HG03103 (cell line): ENCODE results near the gene SPSB1.

Experiments used
- ATAC-seq: cut with Tn5 transposase; IDR thresholded peaks from one replicate; pipeline ENCODE4 v1.9.1; 2021; ENCODE audit warnings: low read depth; ENCODE audit not compliant: unreplicated experiment

SPSB1 gene

DNA sequence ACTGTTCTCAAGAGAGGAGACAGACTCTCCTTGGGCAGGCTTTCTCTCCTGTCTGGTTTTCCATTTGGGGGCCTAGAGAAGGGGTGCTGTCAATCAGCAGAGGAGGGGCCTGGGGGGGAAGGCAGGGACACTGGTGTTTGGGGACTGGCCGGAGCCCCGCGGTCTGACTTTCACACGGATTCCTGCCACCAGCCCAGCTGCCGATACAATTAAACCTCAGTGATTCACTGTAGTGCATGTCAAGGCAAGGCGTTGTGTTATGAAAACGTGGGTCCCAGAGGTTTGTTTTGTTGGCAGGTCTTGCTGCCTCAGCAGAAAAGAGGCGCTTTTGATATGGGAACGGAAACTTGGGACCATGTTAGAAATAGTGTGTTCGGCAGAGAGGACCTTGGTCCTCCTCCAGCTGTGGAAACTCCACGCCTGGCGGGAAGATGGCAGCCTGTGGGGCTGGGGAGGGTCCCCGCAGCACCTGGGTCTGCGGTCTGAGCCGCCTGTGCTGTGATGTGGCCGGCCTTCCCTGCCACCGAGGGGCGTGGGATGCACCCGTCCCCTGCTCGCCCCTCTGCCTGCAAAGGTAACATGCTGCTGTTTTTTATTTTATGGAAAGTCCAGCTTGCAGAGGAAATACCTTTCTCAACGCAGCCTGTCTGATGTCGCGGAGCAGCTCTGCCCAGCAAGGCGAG is 47.6 kb downstream of the SPSB1 start:
- ATAC-seq: no peak

DNA sequence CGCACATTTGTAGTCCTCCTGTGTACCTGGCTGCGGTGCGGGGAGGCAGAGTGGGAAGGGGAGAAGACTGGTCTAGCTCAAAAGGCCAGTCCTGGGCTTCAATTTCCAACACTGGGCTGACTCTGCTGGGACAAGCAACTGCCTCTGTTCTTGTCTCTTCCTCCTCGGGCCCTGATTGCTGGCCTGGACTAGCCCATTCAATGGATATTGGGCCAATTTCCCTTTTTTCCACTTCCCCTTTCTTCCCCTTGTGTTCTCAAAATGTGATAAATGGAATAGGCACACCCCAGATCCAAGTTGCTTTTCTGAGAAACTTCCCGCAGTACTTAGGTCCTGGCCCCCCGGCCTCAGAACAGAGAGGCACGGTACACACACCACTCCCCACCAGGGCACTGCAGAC is 48.2 kb downstream of the SPSB1 start:
- no peak for ATAC-seq

DNA sequence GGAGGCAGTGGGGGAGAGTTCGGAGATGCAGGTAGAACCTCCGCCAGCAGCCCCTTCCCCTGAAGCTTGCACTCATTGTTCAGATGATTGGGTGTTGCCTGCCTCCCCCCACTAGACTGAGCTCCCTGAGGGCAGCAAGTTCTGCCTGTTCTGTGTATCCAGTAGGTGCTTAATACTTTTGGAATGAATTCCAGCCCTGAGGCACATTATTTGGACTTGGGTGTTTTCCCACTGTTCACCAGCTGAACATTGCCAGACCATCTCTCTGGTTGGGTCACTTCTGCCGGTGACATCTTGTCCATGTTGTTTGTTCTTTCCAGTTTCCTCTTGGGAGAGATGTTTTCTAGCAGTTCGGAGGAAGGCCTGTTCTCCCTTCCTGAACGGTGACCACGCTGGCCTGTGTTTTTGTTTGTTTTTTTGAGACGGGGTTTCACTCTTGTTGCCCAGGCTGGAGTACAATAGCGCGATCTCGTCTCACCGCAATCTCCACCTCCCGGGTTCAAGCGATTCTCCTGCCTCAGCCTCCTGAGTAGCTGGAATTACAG is 48.7 kb downstream of the SPSB1 start:
- ATAC-seq: no peak

DNA sequence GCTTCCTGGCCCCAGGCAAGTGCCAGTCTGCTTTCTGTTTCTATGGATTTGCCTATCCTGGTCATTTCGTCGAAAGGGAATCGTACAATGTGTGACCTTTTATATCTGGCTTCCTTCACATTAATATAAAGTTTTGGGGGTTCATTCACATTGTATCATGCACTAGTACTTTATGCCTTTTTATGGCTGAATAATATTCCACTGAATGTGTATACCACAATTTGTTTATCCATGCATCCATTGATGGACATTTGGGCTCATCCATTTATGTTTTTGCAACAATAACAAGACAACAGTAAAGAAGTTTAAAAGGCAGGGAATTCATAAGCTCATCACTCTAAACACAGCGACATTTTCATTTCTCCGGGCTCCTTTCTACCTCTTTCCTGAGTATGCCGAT is 50.6 kb downstream of the SPSB1 start:
- no peak for ATAC-seq

DNA sequence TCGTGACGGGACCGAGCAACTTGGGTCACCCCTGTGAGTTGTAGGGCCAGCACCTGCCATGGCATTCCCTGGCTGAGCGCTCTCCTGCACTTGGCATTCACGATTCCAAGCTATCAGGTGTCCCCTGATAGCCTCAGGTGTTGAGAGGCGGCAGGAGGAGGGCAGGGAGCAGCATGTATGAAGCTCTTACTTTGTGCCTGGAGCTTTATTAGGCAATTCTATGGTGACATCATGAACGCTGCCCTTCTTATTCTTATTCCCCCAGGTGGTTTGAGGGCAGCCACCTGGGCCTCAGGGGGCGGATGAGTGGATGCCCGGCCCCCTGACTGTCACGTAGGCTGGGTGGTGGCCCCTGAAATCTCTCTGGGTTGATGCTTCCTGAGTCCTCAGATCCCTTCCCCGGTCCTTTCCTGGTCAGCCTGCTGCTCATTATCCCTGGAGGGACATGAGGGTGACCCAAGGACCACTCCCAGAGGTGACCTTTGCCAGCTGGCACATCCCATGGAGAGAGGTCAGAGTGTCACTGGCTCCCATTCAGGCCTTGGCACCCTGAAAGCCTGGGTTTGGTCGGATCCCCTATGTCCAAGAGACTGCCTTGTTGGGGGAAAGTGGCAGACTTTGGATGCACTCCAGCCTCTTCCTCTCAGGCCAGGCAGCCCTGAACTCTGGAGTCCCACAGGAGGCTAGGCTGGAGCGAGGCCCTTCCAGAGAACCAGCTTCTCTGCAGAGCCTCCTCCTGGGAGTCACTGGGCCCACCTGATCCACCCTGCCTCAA is 51.9 kb downstream of the SPSB1 start:
- ATAC-seq: no peak

DNA sequence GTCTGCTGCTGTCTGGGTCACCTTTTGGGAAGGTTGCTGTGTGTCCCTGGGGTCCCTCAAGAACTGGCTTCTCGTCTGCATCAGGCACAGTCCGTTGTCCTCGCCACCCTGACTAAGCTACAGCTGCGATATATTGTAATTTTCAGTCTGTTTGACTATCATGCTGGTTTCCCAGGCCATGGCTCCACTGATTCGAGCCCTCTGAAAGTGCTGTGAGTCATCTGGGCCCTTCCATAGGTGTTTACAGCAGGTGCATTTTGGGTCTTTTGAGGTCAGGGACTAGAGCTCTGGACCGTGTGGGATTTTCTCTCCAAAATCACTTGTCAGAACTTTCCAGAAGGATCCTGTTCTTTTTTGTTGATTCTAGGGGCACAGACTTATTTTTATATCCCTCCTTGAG is 52.8 kb downstream of the SPSB1 start:
- ATAC-seq: no peak

DNA sequence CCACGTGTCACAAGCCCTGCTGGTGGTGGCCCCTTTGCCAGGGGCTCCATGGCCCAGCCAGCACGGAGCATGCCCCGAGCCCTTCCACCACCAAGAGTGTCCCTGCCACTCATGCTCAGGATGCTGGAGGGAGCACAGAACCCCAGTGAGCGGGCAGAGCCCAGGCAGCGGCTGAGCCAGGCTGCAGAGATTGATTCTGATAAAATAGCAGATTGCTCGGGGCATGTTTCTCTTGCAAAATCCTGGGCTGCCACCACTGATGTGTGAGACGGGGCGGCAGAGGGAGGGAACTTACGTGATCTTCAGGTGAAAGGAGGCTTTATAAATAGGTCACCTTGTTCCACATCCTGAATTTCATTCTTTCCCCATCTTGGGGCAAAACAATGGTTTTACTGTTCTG is 53.2 kb downstream of the SPSB1 start:
- ATAC-seq: no peak

DNA sequence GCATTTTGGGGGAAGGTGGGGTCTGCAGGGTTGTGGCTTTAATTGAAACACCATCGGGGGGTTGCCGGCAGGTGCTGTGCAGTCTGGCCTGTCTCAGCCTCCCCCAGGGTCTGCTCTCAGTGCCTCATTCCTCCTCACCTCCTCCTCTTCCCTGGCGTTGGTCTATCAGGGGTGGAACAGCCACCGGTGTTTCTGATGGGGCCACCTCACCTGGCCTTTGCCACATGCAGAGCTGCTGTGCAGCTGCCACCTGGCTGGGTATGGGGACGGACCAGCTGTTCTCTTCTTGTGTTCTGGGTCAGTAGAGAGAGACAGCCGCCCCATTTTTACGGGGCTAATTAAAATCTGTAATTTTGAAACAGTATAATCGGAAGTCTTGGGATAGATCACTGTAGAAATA is 53.9 kb downstream of the SPSB1 start:
- no peak for ATAC-seq

DNA sequence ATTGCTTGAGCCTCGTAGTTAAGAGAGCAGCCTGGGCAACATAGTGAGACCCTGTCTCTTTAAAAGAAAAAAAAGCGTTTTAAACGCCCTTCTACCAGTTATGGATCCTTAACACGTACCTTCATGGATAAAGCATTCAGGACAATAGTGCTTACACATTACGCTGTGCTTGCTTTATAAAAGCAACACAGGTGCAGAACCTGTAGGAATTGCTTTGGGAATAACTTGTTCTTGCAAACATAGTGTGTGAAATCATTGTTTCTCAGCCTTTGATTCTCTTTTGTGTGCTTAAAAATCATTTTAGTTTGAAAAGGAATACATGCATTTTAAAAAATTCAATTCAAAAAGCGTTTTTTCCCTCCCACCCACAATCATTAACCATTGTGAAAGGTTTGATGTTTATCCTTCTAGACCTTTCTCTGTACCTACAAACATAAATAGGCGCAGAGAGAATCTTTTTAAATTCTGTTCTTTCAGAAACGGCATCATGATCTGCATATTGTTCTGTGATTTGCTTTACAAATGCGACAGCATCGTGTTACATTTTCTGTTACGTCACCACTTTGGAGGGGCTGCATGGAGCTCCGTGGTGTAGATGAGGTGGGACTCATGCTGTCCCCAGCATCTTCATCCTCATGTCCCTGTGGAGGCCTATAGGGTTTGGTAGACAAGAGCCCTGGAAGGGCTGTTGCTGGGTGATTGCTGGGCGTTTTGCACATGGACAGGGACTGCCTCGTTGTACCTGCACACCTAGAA is 54.6 kb downstream of the SPSB1 start:
- no peak for ATAC-seq

DNA sequence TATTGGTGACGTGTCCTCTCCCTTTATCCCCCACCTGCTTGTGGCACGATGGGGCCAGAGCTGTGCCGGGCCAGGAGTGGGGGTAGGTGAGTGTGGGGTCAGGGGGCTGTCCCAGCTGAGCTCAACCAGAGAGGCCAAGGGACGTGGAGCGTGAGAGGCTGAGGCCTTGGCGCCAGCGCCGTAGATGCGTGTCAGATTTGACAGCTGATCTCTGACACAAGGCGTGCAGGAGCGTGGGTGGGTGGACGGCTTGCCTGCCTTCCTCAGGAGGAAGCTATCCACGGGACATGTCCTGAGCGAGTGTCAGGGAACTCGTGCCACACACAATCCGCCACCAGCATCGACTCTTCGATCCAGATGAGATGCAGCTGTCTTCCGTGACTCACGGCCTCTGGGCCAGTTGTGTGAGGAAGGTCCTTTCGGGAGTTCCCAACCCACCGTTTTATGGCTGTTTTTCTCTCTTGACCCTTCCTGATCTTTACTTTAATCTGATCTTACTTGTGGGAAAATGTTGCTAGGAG is 56.7 kb downstream of the SPSB1 start:
- no peak for ATAC-seq

DNA sequence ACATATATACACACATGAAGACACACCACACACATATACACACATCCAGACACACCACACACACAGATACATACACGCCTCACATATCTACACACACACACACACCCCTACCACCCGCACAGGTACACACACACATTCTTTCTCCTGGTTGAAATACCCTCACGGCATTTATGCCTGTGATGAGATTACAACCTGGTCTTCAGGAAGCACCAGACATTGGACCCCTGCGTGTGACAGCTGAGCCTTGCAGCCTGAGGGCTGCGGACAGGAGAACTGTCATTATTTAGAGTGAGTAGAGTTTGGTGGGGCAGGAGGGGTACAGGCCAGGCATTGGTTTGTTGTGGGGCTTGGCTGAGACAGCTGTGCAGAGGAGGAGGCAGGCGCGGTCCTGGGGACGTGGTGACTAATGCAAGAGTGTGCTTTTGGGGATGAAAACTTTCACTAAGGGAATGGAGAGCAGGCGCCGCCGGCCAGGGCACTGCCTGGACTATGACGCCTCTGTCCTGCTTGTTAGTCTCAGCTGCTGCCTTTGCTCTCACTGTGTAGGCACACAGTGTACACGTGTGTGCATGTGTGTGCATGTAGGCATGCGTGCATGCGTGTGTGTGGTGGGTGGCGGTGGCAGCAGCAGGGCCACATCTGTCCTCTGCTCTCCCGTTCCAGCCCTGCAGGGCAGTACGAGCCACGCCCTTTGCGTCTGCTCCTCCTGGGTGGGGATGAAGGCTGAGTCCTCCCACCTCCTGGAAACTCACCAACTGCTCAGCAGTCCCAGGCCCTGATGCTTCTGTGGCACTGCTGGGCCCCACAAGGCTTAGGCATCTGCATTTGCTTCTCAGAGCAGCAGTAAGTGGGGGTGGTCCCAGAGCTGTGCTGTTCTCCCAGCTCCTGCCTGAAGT is 57.6 kb downstream of the SPSB1 start:
- ATAC-seq: no peak

DNA sequence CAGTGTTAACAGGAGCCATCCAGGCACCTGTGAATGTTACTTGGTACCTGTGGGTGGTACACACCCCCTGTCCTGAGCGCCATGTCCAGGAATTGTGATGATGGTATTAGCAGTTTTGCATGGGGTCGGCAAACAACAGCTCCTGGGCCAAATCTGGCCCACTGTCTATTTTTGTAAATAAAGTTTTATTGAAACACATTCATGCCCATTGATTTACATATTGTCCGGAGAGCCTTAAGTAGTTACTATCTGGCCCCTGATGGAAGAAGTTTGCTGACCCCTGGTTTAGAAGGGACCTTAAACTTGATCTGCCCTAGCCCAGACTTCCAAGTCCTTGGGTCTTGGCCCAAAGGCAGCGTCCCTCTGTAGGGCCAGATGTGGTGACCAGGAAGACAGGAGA is 58.3 kb downstream of the SPSB1 start:
- no peak for ATAC-seq

DNA sequence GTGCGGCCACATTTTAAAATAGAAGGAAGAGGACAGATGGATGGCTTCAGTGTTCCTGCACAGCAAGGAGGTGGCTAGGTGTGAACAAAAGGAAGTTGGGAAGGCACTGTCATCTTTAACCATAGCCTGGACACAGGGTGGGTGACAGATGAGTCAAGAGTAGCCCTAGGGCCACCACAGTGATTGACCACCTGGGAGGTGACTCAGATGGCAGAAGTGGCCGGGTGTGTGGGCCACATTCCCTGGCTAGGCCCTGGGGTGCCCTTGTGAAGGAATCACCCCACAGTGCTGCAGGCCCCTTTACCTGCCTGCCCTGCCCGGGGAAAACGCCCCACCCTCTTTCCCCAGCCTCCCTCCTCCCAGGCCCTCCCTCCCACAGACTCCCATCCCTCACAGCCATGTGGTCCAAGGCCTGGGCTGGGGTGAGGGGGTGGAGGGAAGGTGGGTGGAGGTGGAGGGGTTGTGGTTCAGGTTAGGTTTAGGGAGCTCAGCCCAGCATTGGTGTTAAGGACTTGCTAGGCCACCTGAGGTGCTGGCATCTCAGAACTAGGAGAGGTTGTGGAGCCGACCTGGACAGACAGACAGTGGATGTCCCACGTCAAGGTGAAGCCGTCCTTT is 59.1 kb downstream of the SPSB1 start:
- no peak for ATAC-seq

DNA sequence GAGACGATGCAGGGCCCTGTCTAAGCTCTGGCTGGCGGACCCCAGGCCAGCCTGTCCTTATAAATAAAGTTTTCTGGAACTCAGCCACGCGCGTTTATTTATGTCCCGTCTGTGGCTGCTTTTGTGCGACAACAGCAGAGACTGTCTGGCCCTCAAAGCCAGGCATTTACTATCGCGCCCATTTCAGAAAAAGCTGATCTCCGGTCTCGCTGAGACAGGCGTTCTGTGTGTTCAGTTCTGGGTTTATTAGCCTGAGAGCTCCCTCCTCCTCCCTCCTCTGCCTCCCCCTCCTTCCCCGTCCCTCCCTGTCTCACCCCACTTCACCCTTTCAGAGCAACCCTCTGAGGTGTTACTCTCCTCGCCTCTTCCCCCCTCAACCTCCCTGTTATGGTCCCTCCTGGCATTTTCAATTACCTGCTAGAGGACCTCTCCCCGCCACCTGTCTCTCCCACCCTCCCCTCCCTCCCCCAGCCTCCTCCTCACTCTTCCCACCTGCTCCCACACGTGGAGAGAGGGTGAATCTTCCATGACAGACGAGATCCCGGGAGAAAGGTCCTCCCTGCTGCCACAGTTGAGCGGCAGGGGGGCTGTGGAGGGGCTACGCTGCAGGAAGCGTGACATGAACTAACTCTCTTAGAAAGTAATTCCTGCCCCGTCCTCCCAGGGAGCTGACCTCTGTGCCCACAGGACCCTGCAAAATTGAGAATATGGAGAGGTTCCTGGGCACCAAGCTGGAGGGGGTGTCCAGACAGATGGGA is 59.9 kb downstream of the SPSB1 start:
- ATAC-seq: no peak

DNA sequence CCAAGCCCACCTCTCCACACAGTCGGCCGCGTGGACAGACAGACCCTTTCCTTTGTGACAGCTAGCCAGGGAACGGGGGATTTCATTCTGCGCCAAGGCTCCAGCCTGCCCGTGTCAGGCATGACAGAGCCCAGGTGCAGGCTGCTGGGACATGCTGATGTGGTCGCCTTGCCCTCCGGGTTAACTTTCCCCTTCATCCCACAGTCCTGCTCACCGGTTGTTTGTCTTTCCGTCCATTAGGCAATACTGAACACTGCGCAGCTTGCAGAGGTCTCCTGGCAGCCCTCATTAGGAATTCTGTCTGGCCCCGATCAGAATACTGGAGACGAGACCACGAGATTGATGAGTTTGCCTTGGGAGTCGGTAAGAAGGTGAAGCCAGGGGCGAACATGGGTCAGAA is 62.8 kb downstream of the SPSB1 start:
- no peak for ATAC-seq

DNA sequence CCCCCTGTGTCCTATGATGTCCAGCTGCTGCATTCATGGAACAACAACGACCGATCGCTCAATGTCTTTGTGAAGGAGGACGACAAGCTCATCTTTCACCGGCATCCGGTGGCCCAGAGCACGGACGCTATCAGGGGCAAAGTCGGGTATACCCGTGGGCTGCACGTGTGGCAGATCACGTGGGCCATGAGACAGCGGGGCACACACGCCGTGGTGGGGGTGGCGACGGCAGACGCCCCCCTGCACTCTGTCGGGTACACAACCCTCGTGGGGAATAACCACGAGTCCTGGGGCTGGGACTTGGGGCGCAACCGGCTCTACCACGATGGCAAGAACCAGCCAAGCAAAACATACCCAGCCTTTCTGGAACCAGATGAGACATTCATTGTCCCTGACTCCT is 63.3 kb downstream of the SPSB1 start:
- no peak for ATAC-seq

DNA sequence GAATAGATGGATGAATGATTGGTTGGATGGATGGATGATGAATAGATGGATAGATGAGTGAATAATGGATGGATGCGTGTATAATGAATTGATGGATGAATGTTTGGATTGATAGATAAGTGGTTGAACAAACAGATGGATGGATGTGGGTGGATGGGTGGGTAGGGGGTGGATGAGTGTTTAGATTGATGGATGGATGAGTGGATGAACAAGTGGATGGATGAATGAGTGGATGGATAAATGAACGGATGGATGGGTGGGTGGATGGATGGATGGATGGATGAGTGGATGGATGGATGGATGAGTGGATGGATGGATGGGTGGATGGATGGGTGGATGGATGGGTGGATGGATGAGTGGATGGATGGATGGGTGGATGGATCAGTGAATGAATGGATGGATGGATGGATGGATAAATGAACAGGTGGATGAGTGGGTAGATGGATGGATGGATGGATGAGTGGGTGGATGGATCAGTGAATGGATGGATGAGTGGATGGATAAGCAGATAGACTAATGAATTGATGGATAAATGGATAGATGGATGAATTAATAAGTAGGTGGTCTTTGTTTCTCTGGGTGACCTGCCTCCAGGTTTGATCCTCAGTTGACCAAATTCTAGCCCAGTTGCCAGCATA is 64.3 kb downstream of the SPSB1 start:
- no peak for ATAC-seq

DNA sequence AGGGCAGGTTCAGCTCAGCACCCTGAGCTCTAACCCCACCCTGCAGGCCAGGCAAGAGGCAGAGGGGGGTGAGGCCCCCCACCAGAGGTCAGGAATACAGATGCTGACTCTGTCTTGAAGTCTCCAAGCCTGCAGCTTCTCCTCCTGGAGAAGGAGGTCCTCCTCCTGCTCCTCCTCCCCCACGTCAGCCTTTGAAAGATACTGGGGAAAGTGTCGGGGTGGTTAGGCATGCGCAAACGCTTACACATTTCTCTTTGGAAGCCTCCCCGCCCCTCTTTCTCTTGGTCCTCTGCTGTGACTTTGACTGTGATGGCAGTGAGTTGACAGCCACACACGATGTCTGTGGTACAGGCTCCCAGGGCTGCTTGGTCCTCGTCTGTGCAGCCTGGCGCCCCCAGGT is 65.3 kb downstream of the SPSB1 start:
- ATAC-seq: no peak
